ENCODE measurements around the gene MUC21. TPM values are rescaled to one million over a fixed set of nuclear protein-coding genes. Genes with fewer than 3 reads are reported as not detected.

Gene MUC21
- total and polyA plus RNA-seq, 5 experiments from 2014 or later, result not detected

Other genes starting within 250 kb of the MUC21 start
- gene FLOT1, start 241.0 kb upstream of the MUC21 start, total RNA-seq, result 10 to 100 TPM; 74.1 to 79.8 TPM
- 10 to 100 TPM; 76.0 to 98.4 (median 78.4) TPM for gene FLOT1, start 241.0 kb upstream of the MUC21 start, polyA plus RNA-seq
- gene IER3, start 239.2 kb upstream of the MUC21 start, total RNA-seq, result 10 to 100 TPM; 16.0 to 17.0 TPM
- 1 to 10 TPM in 2 of 3 donors, under 1 TPM in 1; 0.58 to 1.8 (median 1.5) TPM for gene IER3, start 239.2 kb upstream of the MUC21 start, polyA plus RNA-seq
- gene DDR1, start 99.2 kb upstream of the MUC21 start, total RNA-seq, result 10 to 100 TPM; 19.8 to 22.8 TPM
- gene DDR1, start 99.2 kb upstream of the MUC21 start, polyA plus RNA-seq, result 1 to 10 TPM in 2 of 3 donors, under 1 TPM in 1; 0.57 to 5.4 (median 1.5) TPM
- gene GTF2H4, start 75.5 kb upstream of the MUC21 start, total RNA-seq, result 10 to 100 TPM; 30.0 to 33.9 TPM
- gene GTF2H4, start 75.5 kb upstream of the MUC21 start, polyA plus RNA-seq, result 1 to 10 TPM; 5.1 to 8.3 (median 6.3) TPM
- 10 to 100 TPM; 41.4 to 53.7 TPM for gene VARS2, start 69.5 kb upstream of the MUC21 start, total RNA-seq
- gene VARS2, start 69.5 kb upstream of the MUC21 start, polyA plus RNA-seq, result 10 to 100 TPM; 14.1 to 16.3 (median 14.5) TPM
- gene SFTA2, start 51.5 kb upstream of the MUC21 start, total RNA-seq, result not detected
- gene SFTA2, start 51.5 kb upstream of the MUC21 start, polyA plus RNA-seq, result under 1 TPM in 1 of 3 donors, not detected in 2; 0.30 TPM
- not detected for gene MUCL3, start 42.7 kb upstream of the MUC21 start, total RNA-seq
- not detected for gene MUCL3, start 42.7 kb upstream of the MUC21 start, polyA plus RNA-seq
- not detected for gene MUC22, start 26.8 kb downstream of the MUC21 start, total RNA-seq
- gene MUC22, start 26.8 kb downstream of the MUC21 start, polyA plus RNA-seq, result not detected
- gene C6orf15, start 128.9 kb downstream of the MUC21 start, total RNA-seq, result not detected
- gene C6orf15, start 128.9 kb downstream of the MUC21 start, polyA plus RNA-seq, result not detected
- not detected for gene PSORS1C1, start 131.1 kb downstream of the MUC21 start, total RNA-seq
- not detected for gene PSORS1C1, start 131.1 kb downstream of the MUC21 start, polyA plus RNA-seq
- gene CDSN, start 136.7 kb downstream of the MUC21 start, total RNA-seq, result not detected
- not detected for gene CDSN, start 136.7 kb downstream of the MUC21 start, polyA plus RNA-seq
- gene PSORS1C2, start 155.3 kb downstream of the MUC21 start, total RNA-seq, result not detected
- gene PSORS1C2, start 155.3 kb downstream of the MUC21 start, polyA plus RNA-seq, result not detected
- gene CCHCR1, start 174.1 kb downstream of the MUC21 start, total RNA-seq, result 10 to 100 TPM; 36.4 to 37.8 TPM
- 1 to 10 TPM; 6.3 to 9.2 (median 6.4) TPM for gene CCHCR1, start 174.1 kb downstream of the MUC21 start, polyA plus RNA-seq
- gene TCF19, start 174.9 kb downstream of the MUC21 start, total RNA-seq, result 10 to 100 TPM in 1 of 2 experiments, 1 to 10 TPM in 1; 9.3 to 10.2 TPM
- 1 to 10 TPM; 5.6 to 9.7 (median 8.4) TPM for gene TCF19, start 174.9 kb downstream of the MUC21 start, polyA plus RNA-seq
- 1 to 10 TPM in 1 of 2 experiments, under 1 TPM in 1; 0.85 to 1.6 TPM for gene POU5F1, start 187.0 kb downstream of the MUC21 start, total RNA-seq
- not detected for gene POU5F1, start 187.0 kb downstream of the MUC21 start, polyA plus RNA-seq

Data from naive thymus-derived CD8-positive, alpha-beta T cell (primary cell).